Osteocyte (in vitro differentiated cells): ENCODE results near the gene ART4. TPM values are rescaled to one million over a fixed set of nuclear protein-coding genes. Genes with fewer than 3 reads are reported as not detected.

Source experiments
- DNase-seq: peaks from one replicate; pipeline ENCODE4 v3.0.0; 2021; ENCODE audit warnings: mixed read lengths; ENCODE audit not compliant: unreplicated experiment; ENCODE audit errors: extremely low spot score
- H3K27ac Mint-ChIP-seq: one replicate; pipeline ENCODE4 v1.8.0; 2021; ENCODE audit warnings: mild to moderate bottlenecking, mixed read lengths; ENCODE audit not compliant: unreplicated experiment
- H3K27me3 Mint-ChIP-seq: one replicate; pipeline ENCODE4 v1.8.0; 2021; ENCODE audit warnings: mixed read lengths; ENCODE audit not compliant: unreplicated experiment
- H3K36me3 Mint-ChIP-seq: one replicate; pipeline ENCODE4 v1.8.0; 2021; ENCODE audit warnings: mixed read lengths; ENCODE audit not compliant: unreplicated experiment
- H3K4me1 Mint-ChIP-seq: one replicate; pipeline ENCODE4 v1.8.0; 2021; ENCODE audit warnings: mixed read lengths; ENCODE audit not compliant: unreplicated experiment
- H3K4me3 Mint-ChIP-seq: one replicate; pipeline ENCODE4 v1.8.0; 2021; ENCODE audit warnings: mild to moderate bottlenecking, moderate library complexity, mixed read lengths; ENCODE audit not compliant: unreplicated experiment
- H3K9me3 Mint-ChIP-seq: one replicate; pipeline ENCODE4 v1.8.0; 2021; ENCODE audit warnings: mixed read lengths; ENCODE audit not compliant: unreplicated experiment
- total RNA-seq: library from RNA; stranded (reverse); gene quantifications from 2 replicates; pipeline ENCODE4 v1.2.1, GENCODE V29; 2021
- TF ChIP-seq, protein P1 (sequence below): fragments of 200-600 bp; sonication (generic); IDR thresholded peaks from 2 replicates; pipeline ENCODE4 v1.5.0; 2021; ENCODE audit warnings: antibody characterized with exemption, mild to moderate bottlenecking, moderate library complexity

Gene ART4
- total RNA-seq, 1 donor from 2014 or later: not detected

DNA sequence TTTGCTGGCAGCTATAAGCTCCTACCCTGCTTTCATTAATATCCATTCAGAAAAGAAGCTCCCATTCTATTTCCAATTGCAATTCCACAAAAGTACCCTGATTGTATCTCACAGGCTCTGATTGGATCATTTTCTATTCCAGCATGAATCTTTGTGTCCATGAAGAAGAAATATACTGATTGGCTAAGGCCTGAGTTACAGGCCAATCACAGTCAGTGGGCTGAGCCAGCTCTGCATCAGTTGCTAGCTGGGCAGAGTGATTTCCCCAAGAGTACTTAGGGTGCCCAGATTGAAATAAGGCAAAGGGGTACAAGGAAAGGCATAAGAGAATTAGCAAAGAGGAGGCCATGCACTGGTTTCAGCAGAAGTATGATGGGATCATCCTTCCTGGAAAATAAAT lies 14.4 kb downstream of the ART4 start:
- TF ChIP-seq, protein P1, sequence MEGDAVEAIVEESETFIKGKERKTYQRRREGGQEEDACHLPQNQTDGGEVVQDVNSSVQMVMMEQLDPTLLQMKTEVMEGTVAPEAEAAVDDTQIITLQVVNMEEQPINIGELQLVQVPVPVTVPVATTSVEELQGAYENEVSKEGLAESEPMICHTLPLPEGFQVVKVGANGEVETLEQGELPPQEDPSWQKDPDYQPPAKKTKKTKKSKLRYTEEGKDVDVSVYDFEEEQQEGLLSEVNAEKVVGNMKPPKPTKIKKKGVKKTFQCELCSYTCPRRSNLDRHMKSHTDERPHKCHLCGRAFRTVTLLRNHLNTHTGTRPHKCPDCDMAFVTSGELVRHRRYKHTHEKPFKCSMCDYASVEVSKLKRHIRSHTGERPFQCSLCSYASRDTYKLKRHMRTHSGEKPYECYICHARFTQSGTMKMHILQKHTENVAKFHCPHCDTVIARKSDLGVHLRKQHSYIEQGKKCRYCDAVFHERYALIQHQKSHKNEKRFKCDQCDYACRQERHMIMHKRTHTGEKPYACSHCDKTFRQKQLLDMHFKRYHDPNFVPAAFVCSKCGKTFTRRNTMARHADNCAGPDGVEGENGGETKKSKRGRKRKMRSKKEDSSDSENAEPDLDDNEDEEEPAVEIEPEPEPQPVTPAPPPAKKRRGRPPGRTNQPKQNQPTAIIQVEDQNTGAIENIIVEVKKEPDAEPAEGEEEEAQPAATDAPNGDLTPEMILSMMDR: no peak
- Mint-ChIP-seq H3K27me3 (no peaks in the 10 kb centered on the region), H3K36me3 (no peaks in the 10 kb centered on the region), H3K4me1 (peaks cover 13% of the 10 kb centered on the region), H3K4me3 (no peak overlapping the region), H3K27ac (no peak overlapping the region), H3K9me3 (no peaks in the 10 kb centered on the region)
- DNase-seq: no peak

DNA sequence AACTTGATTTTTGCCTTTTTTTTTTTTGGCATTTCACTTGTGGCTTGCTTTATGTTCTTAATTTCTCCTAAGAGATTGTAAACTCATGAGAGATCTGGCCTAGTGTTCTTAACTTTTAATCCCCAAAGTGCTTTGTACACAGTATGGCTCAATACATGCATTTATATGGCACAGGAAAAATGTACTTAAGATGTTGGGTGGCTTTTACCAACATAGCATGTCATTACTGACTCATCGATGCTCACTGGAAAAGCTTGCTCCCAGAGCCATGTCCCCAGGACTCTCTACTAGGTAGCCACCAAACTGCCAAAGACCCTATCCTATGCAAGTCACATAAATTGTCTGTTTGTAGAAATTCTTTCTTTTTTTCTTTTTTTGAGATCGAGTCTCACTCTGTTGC lies 16.3 kb downstream of the ART4 start:
- H3K27ac Mint-ChIP-seq: no peak overlapping the region
- H3K4me3 Mint-ChIP-seq: no peak overlapping the region
- no peaks in the 10 kb centered on the region for H3K9me3 Mint-ChIP-seq
- TF ChIP-seq, protein P1: no peak
- H3K4me1 Mint-ChIP-seq: peaks cover 12% of the 10 kb centered on the region
- DNase-seq: no peak
- no peaks in the 10 kb centered on the region for H3K36me3 Mint-ChIP-seq
- H3K27me3 Mint-ChIP-seq: no peaks in the 10 kb centered on the region

DNA sequence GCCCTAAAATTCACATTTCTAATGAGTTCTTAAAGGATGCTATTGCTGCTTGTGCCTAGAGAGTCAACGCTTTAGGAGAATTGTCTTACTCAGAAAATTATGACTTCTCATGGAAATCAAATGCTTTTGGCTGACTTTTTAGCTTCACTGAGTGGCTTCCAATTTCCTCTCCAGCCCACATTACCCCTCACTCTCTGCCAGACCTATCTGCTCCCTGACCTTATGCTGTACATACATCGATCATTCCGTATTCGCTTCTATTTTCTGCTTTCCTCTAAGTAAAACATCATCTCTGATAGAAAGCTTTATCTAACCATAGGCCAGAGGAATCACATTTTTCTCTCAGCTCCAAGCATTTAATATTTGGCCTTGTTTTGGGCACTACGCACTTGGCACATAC lies 16.8 kb downstream of the ART4 start:
- TF ChIP-seq, protein P1: no peak
- Mint-ChIP-seq H3K4me3 (no peak overlapping the region), H3K4me1 (peaks cover 12% of the 10 kb centered on the region), H3K36me3 (no peaks in the 10 kb centered on the region), H3K9me3 (no peaks in the 10 kb centered on the region), H3K27ac (no peak overlapping the region), H3K27me3 (no peaks in the 10 kb centered on the region)
- DNase-seq: no peak

DNA sequence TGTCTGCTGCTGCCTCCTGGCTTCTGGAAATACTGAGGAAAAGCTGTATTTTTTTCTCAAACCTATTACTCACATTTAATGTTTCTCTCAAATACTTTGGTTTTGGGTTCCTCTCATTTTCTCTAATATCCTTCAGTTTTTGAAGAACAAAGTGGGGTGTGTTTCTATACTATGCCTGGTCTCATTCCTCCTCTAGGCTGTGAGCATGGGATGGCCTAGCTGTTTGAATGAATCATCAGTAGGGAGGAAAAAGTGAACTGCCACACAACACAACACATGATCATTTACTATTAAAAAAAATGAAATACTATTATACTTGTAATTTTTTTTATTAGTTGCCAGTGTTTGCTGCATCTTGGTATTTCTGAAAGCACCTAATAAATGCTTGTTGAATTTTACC lies 18.1 kb downstream of the ART4 start:
- H3K9me3 Mint-ChIP-seq: no peaks in the 10 kb centered on the region

DNA sequence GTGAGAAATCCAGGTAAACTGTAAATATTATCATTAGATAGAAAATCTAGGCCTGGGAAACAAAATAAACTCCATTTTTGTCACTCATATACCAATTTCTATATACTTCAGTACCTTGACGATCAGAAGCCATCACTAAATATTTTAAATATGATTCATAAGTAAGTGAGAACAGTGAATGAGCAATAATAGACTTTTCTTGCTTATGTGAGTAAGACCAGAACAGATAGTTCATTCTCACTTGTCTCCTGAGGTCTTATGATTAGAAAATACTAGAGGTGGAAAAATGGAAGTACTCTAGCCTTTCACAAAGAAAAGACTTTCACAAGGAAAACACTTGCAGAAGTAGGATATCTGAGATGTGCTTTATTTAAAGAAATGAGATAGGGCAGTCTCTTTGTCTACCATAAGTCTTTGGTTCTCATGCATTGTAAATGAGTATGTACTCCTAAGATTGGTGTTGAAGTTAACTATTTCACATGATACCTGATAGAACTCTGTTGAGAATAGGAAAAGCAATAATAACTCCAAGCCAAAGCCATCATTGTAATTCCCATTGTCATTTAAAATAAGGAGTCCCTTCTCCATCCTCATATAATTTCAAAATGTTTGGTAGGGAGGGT lies 19.2 kb downstream of the ART4 start:
- Mint-ChIP-seq H3K4me3 (no peak overlapping the region), H3K27ac (no peak overlapping the region), H3K27me3 (no peaks in the 10 kb centered on the region), H3K36me3 (no peaks in the 10 kb centered on the region), H3K9me3 (no peaks in the 10 kb centered on the region), H3K4me1 (peaks cover 7% of the 10 kb centered on the region)
- no peak for DNase-seq
- TF ChIP-seq, protein P1: no peak

More for the DNA sequence above, 18.1 kb downstream of the ART4 start:
- DNase-seq: no peak
- Mint-ChIP-seq H3K4me3 (no peak overlapping the region), H3K27me3 (no peaks in the 10 kb centered on the region), H3K27ac (no peak overlapping the region), H3K4me1 (peaks cover 7% of the 10 kb centered on the region), H3K36me3 (no peaks in the 10 kb centered on the region)
- TF ChIP-seq, protein P1: no peak
